HG03159 (cell line): ENCODE data around the gene CSF3R.

ENCODE experiments used
- ATAC-seq: cut with Tn5 transposase; IDR thresholded peaks from one replicate; pipeline ENCODE4 v1.9.1; 2021; ENCODE audit warnings: mild to moderate bottlenecking, moderate library complexity; ENCODE audit not compliant: unreplicated experiment

The CSF3R gene

GRCh38 chr1:36421649-36422048 is 61.1 kb downstream of the CSF3R start:
- no peak for ATAC-seq

- ATAC-seq, result no peak
Measured at GRCh38 chr1:36420836-36421317, 61.8 kb downstream of the CSF3R start.

- ATAC-seq, result no peak
Measured at GRCh38 chr1:36420409-36420808, 62.3 kb downstream of the CSF3R start.

- ATAC-seq, result no peak
Measured at GRCh38 chr1:36419569-36419968, 63.1 kb downstream of the CSF3R start.

GRCh38 chr1:36419140-36419539 is 63.6 kb downstream of the CSF3R start:
- ATAC-seq, result no peak

GRCh38 chr1:36417931-36418330 is 64.8 kb downstream of the CSF3R start:
- no peak for ATAC-seq
